DMS79 treated with DMSO at 0.1 percent for 48 hours (cell line): ENCODE measurements around the gene TMTC3.
A peak's percentile ranks its signal among the peaks of the same experiment; 100 is the strongest.
"Not testable (repeated sequence)": the region's sequence is repeated elsewhere in the genome, so short reads cannot be mapped to it uniquely, and the experiment has no call there.

Source experiments
- DNase-seq: peaks from one replicate; lab custom pipeline; 2025; lab: John Stamatoyannopoulos, UW

Gene TMTC3

DNA sequence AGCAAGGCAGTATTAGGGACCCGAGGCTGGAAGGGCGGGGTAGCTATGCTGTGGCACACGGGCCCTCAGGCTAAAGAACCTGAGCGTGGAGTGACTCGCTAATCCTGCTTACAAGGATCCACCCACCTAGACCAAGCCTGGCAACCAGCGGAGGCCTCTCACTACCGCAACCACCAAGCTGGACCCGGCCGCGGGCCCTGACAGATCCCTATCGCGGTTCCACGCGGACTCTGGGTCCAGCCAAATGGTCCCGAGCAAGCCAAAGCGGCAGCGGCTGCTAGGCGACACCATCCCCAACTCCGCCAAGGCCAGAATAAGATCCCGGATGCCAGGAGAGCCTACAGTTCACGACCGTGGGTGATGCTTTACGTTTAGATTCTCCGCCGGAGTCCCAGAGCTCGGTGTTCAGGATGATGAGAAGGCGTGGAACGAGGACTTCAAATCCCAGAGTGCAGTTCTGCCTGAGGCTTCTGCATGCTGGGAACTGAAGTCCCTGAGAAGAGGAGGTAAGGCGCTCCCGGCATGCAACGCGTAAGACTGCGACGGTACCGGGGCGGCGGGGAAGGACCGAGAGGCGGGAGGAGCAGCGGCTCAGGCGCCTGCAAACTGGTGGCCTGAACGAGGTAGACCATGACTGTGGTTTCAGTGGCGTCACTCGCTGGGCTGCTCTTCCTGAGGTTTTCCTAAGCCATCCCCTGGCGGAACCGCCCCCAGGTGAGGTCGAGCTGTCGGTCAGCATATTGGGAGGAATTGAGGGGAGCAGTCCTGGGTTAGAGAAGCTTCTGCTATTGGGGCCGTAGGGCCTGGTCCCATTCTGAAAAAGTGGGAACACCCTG, at the start of gene TMTC3, which contains the start of gene CEP290:
Gene TMTC3, plus strand, starts transcription at position 534 of the 836 bp plus-strand sequence. CDS start 6,009 bp downstream, outside the sequence.
Gene CEP290, minus strand, starts transcription at position 315 of the 836 bp plus-strand sequence. CDS start 781 bp downstream, outside the sequence.
- DNase-seq: peak; percentile 99

DNA sequence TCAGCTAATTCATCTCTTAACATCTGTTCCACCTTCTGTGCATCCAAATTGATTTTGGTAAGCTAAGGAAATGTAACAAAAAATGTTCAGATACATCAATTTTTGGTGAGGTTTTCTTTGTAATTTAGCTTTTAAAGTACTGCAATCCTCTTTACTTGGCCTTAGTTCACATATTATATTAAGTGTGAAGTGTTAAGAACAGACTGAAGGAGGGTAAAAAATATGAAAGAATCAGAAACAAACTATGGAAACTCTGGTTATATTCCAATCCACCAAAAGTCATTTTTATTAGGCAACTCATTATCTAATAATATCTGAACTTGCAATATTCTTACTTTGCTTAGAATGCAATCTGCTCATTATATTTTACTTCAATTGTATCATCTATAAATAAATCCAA, 49.3 kb upstream of the TMTC3 start:
- DNase-seq: no peak

DNA sequence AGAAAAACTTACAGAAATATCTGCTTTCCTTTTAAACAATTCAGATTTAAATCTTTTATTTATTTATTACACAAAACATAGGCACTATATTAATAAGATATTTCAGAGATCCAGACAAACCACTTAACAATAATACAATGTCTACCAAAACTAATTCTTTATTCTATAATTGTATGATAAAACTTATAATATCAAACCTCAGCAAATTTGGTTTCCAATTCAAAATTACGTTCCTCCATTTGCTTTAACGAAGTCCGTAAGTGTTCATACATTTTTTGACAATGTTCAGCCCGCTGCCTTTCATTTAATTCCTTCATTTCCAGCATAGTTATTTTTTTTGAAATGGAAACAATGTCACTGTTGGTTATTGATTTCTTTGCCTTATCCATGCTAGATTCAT, 48.5 kb upstream of the TMTC3 start:
- DNase-seq: no peak

DNA sequence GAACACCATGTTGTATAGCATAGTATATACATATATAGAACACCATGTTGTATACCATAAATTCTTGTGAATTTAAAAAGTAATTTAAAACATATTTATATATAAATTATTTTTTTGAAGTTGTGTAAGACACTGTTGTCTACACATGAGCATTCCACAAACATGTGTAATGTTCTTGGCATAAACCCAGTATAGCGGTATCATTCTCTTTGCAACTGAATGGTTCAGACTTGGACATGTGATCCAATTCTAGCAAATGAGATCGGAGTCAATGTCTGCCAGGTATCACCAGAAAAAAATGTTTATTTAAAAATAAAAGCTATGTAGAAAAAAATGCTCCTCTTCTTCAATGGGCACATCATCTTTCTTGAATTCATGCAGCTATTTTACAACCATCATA, 34.1 kb upstream of the TMTC3 start:
- no peak for DNase-seq

DNA sequence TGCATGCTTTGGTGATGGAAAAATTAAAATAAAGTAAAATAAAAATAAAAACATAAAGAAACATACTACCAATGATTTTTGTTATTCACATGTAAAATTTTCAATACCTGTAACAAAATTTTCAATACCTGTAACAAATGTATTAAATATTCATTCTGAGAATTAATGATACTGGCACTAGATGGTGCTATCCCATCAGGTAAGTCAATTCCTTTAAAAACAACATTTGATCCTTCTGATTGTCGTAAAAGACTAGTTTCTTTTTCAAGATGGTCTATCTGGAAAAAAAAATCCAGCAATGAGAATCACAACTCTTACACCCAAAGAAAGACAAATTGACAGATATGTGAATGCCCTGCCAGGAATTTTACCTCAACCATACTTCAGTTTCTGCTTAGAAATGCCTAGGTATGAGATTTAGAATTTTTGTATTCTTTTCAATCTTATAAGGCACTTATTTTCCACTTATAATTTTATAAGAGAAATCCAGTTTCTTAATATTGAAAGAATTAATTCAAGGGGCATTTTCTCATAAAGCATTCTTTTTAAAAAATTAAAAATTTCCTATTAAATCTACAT, 30.9 kb upstream of the TMTC3 start:
- peak; percentile 66 for DNase-seq

DNA sequence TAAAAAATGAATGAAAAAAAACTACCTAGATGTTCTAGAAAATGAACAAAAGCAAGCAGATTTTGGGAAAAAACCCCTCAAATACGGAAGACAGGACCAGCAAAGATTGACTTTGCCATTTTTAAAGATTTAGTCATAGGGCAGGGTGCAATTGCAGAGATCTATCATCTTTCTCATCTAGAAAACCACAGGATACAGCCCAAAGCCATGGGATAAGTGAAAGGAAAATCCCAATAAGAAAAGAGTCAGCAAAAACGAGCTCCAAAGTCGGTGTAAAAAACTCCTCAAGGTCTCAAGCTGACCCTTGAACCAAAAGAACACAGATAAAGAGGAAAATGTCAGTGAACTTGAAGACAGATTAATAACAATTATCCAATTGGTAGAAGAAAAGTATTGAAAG, 28.2 kb upstream of the TMTC3 start:
- DNase-seq: no peak

DNA sequence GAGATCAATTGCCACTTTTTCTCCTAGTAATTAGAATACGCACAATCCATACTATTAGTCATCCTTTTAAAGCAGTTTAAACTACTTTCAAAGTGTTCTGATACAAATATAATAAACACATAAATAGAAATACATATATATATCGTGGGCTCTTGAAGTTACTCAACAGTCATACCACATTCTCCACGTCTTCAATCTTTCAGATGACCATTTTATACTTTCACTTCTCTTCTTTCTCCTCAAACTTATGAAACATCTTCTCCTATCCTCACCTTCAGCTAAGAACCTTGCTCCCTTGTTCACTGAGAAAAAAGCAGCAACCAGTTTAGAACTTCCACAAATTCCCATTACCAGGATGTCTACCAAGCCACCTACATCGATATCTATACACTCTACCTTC, 19.4 kb upstream of the TMTC3 start:
- no peak for DNase-seq

DNA sequence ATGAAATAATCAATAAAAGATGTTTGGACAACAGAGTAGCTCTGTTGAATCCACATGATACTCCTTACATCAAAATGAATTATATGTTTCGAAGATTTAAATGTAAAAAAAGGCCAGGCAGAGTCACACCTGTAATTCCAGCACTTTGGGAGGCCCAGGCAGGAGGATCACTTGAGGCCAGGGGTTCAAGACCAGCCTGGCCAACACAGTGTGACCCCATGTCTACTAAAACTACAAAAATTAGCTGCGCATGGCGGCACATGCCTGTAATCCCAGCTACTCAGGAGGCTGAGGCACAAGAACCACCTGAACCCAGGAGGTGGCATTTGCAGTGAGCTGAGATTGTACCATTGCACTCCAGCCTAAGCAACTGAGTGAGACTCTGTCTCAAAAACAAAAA, 15.0 kb upstream of the TMTC3 start:
- no peak for DNase-seq

DNA sequence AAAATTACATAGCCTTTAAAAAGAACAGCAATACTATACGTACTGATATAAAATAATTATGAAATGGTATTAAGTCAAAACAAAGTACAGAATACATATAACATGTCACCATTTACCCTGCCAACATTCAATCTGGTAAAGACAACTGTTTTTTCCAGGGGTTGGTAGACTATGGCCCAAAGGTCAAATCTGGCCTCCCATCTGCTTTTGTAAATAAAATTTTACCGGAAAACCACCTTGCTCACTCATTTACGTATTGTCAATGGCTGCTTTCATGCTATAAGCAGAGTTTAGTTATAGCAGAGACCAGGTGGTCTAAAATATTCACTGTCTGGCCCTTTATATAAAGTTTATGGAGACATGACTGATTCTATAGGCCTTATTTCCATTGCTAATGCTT, 14.3 kb upstream of the TMTC3 start:
- DNase-seq: no peak

DNA sequence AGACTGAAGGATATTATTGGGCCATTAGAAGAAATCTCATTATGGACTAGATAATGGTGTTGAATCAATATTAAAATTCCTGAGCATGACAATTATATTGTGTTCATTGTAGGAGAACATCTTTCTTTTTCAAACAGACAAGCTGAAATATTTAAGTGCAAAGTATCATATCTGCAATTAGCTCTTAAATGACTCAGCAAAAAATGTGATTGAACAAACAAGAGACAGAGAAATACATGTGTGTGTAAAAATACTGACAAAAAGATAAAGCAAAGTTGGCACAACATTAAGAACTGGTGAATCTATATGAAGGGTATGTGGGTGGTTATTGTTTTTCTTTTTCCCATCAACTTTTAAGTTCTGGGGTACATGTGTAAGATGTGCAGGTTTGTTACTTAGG, 9.7 kb upstream of the TMTC3 start:
- DNase-seq: no peak

DNA sequence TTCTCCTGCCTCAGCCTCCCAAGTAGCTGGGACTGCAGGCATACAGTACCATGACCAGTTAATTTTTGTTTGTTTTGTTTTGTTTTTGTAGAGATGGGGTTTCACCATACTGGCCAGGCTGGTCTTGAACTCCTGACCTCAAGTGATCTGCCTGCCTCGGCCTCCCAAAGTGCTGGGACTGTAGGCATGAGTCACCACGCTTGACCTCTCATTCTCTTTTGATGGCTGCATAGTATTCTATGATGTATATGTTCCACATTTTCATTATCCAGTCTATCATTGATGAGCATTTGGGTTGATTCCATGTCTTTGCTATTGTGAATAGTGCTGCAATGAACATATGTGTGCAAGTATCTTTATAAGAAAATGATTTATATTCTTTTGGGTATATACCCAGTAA, 8.9 kb upstream of the TMTC3 start:
- not testable (repeated sequence) for DNase-seq

DNA sequence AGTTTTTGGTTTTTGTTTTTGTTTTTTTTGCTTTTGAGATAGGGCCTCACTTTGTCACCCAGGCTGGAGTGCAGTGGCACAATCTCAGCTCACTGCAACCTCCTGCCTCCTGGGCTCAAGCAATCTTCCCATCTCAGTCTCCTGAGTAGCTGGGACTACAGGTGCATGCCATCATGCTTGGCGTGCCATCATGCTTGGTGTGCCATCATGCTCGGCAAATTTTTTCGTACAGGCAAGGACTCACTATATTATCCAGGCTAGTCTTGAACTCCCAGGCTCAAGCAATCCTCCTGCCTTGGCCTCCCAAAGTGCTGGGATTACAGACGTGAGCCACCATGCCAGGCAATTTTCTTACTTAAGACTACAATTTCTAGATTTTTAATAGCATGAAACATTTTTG, 2.4 kb upstream of the TMTC3 start:
- DNase-seq: not testable (repeated sequence)

DNA sequence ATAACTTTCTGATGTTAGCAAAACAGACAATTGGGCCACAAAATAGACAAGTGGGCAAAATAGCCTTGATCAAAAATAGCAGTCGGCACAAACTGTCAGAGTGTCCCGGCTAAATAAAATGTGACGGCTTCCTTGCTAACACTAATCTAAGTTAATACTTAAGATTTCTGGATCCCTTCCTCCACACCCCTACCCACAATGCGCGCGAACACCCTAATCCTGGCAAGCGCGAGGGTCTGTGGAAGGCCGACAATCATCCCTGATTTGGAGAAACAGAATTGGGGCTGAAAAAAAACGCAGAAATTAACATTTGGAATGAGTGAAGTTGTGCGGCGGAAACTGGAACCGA, 708 bp upstream of the TMTC3 start:
- no peak for DNase-seq

DNA sequence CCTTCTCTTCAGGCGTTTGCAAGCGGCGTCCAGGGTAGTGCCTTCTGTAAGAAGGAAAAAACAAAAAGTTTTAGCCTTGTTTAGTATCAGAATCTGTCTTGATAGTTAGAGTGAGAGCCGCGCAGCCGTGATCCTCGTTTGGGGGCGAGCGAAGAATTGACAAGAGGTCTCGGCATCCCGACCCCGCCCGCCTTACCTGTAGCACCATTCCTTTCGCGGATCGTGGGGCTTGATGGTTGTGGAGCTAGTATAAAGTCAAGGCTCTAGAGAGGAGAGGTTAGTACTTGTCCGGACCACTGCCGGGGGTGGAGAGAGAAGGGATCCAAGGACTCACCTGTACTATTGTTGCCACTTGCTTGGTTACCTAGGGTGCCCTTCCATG, 494 bp downstream of the TMTC3 start:
- peak; percentile 56 for DNase-seq

DNA sequence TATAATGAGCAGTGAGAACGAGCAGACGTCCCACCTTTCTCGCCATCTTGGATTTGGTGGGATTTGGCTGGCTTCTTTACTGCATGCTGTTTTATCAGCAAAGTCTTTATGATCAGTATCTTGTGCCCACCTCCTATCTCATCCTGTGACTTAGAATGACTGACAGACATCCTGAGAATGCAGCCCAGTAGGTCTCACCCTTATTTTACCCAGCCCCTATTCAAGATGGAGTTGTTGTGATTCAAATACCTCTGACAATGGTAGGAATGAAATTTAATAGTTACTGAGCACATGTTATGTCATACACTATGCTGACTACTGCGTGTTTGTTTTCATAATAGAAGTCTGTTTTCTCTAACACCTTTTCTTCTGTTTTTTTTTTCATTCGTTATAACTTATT, 1.9 kb downstream of the TMTC3 start:
- no peak for DNase-seq

DNA sequence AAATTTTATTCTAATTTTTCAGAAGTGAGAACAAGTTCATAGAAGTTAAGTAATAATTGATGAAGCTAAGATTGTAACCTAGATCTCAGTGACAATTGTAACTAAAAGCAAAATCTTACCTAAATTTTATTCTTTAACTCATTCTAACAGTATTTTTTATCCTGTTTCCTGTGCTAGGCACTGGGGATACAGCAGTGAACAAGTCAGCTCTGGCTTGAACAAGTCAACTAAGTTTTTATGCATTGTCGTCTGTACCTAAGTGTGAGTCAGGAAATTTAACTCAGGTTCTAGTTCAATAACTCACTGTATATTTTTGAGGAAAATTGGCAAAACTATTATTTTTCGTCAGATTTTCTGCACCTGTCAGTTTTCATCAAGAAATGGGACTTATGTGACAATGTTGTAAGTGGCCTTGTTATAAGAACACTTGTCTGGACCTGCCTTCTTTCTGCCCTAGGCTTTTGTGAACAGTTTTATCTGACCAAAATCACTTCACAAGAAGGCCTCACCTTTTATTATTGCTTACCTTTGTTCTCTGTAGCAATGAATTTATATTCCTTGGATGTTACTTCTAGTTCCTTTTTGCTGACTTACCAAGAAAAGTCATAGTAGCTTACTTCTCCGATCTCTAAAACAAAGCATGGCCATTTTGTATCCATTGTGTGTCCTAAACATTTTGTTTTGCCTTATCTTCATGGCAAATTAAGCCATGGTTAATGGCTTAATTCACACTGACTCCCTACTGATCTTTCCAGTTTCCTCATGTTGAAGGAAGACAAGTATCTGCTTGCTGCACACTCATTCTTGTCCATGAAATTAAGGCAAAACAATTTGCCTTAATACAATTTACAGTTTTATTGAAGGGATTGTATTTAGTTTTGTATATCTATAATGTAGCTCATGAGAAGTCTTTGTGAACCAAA, 2.7 kb downstream of the TMTC3 start:
- no peak for DNase-seq

DNA sequence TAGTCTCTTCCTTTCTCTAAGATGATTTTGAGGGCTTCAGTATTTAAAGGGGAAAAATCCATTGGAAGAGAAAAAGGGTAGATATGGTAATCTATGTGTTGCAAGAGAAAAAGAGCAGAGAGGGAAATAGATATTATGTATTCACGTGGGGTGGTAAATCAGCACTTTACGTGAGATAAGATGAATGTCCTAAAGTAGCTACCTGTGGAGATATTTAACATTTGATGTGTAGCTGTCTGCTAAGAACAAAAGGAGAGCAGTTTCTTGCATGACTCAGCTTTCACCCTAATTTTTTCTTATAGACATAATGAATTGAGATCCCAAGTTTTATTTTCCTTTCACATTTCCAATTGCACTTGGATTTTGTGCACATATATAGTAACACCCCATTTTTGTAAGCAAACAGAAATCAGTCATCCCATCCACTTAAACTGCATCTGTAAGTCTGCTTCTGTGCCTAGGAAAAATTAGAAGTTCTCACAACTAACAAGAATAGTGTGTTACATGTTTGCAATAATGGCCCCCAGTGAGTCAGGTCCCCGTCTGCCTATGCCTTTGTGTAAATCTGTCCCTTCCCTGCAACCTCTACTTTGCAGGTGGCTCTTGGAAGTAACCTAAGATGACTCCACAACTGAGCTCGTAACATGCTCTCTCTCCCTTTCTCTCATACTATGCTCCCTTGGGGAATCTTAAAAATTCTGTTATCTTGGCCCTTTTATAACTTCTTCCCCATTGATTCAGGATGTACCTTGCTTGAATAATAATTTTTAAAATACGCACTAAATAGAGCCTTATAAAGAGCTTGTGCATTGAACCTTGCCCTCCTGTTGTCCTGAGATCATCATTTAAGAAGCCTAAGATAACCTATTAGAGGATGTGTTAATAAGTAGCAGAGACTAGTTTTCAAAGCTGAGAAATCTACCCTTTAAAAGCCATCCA, 3.7 kb downstream of the TMTC3 start:
- DNase-seq: no peak

DNA sequence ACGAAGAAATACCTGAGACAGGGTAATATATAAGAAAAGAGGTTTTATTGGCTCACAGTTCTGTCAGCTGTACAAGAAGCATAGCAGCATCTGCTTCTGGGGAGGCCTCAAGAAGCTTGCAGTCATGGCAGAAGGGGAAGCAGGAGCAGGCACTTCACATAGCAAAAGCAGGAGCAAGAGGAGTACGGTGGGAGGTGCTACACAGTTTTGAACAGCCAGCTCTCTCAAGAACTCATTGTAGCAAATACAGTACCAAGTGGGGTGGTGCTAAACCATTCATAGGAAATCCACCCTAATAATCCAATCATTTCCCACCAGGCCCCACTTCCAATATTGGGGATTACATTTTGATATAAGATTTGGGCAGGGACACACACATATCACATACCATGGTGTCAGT, 8.0 kb downstream of the TMTC3 start:
- no peak for DNase-seq

DNA sequence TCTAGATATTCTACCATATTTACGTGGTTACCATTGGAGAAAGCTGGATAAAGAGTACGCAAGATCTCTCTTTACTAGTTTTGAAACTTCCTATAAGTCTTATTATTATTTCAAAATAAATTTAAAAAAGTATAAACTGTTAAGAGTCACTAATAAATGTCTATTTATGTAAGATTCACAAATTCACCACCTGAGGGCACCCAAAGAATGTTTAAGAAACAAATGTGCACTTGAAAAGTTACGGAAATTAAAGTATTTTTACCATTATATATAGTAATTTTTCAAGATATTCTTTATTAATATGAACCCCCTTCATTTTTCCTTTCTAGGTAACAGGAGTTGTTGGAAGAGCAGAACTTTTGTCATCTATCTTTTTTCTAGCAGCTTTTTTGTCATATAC, 11.9 kb downstream of the TMTC3 start:
- DNase-seq: no peak

DNA sequence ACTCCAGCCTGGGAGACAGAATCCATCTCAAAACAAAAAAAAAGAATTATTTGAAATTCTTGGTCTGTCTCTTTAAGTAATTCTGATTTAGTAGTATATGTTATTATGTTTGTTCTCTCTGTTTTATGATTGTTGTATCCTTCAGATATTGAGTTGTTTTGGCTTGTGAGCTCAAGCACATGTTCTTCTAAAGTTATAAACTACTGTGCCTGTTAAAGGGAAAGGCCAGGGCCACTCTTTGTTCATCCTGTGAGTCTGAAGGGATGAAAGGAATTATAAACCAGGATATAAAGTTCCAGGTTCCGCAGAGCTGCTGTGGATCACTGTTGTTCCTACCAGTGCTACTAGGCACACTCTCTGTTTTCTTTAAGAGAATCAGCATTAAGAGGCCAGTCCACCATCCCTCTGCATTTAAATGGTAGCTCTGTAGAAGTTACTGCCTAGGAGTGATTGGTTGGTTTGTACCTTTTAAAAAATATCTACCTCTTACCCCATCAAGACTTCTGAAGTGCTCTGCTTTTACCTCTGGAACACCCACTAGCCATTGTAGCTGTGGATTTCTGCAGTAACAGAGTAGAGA, 14.1 kb downstream of the TMTC3 start:
- no peak for DNase-seq

DNA sequence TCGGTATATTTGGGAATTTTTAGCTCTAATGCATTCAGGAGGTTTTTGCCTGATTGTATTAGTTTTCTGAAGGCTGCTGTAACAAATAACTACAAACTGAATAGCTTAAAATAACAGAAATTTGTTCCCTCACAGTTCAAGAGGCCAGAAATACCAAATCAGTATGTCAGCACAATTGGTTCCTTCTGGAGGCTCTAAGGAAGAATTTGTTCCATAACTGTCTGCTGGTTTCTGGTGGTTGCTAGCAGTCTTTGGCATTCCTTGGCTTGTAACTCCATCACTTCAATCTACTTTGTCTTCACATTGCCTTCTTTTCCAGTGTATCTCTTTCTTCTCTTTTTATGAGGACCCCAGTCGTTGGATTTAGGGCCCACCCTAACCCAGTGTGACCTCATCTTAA, 21.3 kb downstream of the TMTC3 start:
- no peak for DNase-seq
